ENCODE measurements around the gene FNIP2.

DNA sequence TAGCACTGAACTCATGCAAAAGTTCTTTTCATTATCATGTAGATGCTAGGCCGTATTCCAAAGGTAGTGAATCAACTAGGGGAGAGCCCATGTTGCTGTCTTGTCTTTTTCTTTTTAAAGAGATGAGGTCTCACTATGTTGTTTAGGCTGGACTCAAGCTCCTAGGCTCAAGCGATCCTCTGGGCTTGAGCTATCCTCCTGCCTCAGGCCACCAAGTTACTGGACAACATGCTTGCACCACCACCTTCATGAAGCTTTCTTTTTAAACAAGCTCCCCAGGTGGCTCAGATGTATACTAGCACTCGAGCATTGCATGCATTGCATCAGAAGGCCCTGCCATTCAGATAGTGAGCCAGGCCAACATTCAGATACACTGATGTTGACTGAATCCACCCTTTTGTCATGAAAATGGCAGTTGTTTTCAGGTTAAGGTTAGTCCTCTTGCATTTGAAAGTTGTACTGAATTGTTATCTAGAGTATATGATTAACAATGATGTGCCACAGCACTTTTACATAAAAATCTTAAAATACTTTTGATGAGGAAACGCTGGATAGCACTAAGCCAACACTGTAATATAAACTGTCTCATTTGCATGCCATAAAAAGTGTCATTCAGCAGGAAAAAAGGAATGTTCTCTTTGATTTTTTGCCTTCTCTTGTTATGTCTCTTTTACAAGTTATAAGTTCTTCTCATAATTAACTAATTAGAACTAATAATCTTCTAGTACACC, 76.7 kb downstream of the FNIP2 start:
- no peak for TF ChIP-seq EP300 (IDR thresholded peaks at IDR 0.05)
- no peak for TF ChIP-seq CTCF (IDR thresholded peaks at IDR 0.05)
- no peak for TF ChIP-seq POLR2A (IDR thresholded peaks at IDR 0.05)
- TF ChIP-seq POLR2AphosphoS5 (IDR thresholded peaks at IDR 0.05), result no peak
